TTC549 (cell line): ENCODE results near the gene MT1F.
"Not testable (repeated sequence)": the region's sequence is repeated elsewhere in the genome, so short reads cannot be mapped to it uniquely, and the experiment has no call there.

ENCODE experiments used
- FAIRE-seq: peaks from 2 replicates; lab custom pipeline; 2012; peaks lifted over from hg19 to GRCh38; lab: Jason Lieb, UNC

The MT1F gene

GRCh38 chr16:56645311-56645710 lies 12.4 kb upstream of the MT1F start:
- FAIRE-seq: no peak

DNA sequence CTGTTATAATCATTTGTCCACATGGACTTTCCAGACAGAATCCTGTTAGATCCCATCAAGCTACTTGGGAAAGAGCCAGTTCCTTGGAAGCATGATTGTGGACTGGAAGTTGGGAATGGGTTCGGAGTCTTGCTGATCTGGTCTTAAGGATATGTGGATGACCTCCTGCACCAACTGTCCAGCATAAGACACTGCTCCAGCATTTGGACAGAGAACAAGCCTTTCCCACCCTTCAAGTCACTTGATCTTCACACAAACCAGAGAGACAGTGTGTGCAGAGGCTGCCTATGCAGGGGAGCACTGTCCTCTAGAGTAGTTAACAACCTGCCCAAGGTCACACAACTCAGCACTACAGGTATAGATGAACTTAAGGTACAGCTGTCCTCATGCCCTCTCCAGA lies 11.9 kb upstream of the MT1F start:
- FAIRE-seq: no peak

DNA sequence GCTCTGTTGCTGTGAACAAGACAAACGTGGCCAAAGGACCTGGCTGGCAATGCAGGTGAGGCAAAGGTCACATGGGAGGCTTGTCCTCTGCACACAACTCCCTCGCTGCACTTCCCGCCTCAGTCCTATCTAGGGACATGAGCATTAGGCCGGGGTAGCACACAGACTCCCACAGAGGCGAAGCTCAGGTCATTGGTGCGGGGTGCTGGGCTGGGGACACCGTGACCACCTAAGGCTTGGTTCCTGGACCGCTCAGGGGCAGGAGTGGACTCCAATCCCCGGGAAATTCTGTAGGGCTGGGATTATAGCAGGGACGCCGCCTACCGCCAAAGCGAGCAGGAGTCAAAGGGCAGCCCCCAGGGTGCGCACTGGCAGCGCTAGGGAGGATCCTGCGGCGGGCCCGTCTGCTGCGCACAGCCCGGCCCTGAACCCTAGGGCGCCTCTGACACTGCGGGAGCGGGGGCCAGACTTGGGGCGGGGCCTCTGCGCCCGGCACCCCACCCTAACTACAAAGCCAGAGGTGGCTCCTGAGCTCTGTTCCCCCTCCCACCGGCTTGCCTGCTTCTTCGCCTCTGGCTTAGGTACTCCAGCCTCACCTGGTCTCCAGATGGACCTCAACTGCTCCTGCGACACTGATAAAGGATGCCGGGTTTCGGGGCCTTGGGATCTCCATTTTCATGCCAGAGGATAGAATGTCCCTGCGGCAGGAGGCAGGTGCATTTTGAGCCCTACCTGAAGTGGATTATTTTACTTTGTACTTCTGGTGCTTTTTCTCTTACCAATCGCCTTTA lies 9.9 kb upstream of the MT1F start:
- no peak for FAIRE-seq

GRCh38 chr16:56649271-56649670 lies 8.5 kb upstream of the MT1F start:
- no peak for FAIRE-seq

GRCh38 chr16:56649820-56650219 lies 7.9 kb upstream of the MT1F start:
- no peak for FAIRE-seq

DNA sequence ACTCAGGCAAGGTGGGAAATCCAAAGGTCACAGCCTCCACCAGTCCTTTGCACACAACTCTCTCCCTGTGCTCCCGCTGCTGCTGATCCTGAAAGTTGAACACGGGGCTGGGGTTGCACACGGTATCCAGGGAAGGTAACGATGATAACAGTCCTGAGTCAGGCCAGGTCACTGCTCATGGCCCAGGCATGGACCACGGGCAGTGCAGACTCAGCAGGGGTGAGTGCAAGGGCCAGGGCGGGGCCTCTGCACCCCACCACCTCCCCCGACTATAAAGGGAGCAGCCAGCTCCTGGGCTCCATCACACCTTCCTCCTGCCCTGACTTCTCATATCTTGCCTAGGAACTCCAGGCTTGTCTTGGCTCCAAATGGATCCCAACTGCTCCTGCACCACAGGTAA lies 6.2 kb upstream of the MT1F start, which contains the start of gene MT1B:
Gene MT1B (plus strand): TSS at position 301 of the 400 bp plus-strand sequence. CDS start 68 bp downstream, at position 369.
- FAIRE-seq: no peak

DNA sequence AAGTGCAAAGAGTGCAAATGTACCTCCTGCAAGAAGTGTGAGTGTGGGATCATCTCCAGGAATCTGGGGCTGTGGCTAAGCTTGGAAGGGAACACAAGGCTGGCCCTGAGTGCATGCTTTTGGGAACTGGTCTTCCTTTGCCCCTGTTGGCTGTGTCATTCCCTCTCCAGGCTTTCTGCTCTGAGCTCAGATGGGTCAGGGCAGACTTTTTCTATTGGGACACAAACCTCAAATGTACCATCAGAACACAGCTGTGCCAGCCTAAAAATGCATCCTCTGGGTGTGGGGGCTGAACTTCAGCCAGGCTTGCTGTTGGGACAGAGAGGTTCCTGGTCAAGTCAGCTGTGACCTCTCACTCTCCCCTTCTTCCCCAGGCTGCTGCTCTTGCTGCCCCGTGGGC lies 5.2 kb upstream of the MT1F start:
- no peak for FAIRE-seq

DNA sequence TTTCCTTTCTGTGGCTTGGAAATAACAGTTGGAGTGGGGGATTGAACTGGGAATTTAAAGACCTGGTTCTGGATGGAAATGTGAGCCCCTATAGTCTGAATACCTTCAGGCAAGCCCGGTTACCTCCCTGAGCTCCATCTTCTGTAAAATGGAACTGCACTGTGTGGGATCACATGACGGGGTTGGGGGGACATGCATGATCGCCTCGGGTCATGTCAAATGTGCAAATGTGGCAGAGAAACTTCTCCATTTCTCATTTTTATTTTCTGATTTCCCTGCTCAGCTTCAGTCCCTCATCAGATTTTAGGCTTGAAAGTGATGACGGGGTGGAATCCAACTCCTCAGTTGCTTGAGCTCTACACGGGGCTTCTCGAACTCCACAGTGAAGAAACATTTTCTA lies 4.5 kb upstream of the MT1F start:
- FAIRE-seq: no peak

- FAIRE-seq: no peak
These were observed 642 bp downstream of the MT1F start for GRCh38 chr16:56658327-56658875.

- FAIRE-seq: no peak
These were observed 4.9 kb downstream of the MT1F start for GRCh38 chr16:56662357-56663354.

DNA sequence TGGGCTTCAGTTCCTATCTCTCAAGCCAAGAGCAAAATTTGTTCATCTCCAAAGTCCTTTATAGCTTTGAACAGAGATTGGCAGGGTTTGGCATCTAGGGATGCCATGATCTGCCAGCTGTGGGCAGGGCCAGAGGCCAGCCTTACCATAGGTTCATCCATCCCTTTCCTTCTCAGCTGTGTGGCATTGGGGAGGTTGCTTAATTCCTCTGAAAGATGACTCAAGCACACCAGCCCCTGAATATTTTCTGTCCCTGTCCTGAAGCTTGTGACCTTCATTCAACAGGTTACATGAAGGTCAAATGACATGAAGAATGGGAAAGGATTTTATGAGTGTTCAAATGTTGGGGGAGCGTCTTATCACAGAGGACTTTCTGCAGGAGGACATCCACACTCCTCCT lies 6.7 kb downstream of the MT1F start:
- no peak for FAIRE-seq

- FAIRE-seq: not testable (repeated sequence)
These were observed 7.8 kb downstream of the MT1F start for GRCh38 chr16:56665286-56666261.

DNA sequence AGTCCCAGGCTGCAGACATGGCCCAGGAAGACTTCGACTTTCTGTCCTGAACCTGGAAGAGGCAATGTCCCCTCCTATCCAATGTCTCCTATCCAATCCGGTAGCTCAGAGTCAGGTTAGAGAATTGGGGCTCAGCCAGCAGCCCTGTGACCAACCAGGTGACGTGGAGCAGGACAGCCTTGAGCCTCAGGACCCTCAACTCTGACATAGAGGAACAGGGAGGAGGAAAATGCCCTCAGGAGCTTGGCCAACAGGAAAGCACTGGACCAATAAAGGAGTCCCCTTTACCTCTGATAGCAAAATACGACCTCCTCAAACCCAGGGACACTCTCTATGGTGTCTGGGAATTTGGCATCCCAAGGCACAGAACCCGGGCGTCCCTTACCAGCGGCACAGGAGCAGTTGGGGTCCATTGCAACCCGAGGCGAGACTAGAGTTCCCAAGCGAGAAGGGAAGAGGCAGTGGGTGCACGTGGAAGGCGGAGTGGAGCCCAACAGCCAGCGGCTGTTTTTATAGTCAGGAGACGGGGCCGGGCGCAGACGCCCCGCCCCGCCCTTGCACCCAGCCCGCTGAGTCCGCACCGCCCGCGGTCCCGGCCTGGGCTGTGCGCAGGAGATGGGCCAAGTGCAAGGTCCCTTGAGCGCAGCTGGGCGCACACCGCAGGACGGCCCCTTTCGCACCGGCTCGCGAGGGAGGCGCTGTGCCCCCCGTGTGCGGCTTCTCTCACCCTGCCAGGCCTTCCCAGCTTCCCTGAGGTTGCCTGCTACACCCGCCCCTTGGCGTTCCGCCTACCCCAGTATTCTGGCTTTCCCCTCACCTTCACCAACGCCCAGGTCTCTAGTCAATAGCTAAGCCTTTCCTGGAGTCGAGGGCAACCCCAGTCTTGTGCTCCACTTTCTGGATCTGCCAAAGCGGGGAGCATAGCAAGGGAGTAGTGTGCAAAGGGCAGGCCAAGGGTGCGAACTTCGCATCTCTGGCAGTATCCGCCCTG lies 10.1 kb downstream of the MT1F start, which contains the start of gene MT1G:
Gene MT1G (minus strand): TSS at position 485 of the 991 bp plus-strand sequence. CDS start 72 bp downstream, at position 413.
- no peak for FAIRE-seq

GRCh38 chr16:56669005-56669839 lies 11.5 kb downstream of the MT1F start, which contains the start of gene MT1H:
Gene MT1H (plus strand): TSS chr16:56669814. CDS start chr16:56669885, 71 bp downstream.
- no peak for FAIRE-seq

- FAIRE-seq: no peak
These were observed 12.3 kb downstream of the MT1F start for GRCh38 chr16:56669840-56670619.

- FAIRE-seq: no peak
These were observed 12.8 kb downstream of the MT1F start for GRCh38 chr16:56670620-56670934.

DNA sequence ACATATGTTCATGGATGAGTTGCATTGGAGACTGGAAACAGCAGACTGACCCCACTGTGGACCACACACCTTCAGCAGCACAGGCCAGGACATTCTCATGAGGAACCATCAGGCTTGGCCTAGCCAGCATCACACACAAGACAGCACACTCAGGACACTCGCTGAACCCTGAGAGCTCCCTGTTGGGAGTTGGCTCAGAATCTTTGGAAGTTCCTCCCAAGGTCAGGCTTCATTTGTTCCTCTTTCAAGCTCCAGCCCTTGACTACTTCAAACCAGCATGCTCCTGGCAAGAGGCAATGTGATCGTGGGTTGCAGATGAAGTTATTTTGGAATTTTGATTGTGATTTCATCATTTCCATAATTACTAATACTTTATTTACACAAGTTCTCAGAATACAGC lies 13.9 kb downstream of the MT1F start:
- not testable (repeated sequence) for FAIRE-seq

DNA sequence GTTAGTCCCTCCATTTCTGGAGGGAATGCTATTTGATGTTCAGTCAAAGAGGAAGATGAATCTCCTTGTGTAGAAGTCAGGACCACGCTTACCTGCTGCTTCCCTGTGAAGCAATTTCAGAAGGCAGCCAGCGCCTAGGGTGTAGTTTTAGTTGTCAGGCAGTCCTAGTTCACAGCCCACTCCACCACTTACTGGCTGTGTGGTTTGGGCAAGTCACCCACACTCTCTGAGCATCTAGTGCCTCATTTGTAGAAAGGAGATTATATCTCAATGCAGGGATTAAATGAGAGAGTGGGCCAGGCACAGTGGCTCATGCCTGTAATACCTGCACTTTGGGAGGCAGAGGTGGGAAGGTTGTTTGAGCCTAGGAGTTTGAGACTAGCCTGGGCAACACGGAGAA lies 14.4 kb downstream of the MT1F start:
- FAIRE-seq: not testable (repeated sequence)
